B cell (primary cell): Measurements from ENCODE around the gene KLRC3. TPM values are rescaled to one million over a fixed set of nuclear protein-coding genes. Genes with fewer than 3 reads are reported as not detected.
"Not testable (repeated sequence)": the region's sequence is repeated elsewhere in the genome, so short reads cannot be mapped to it uniquely, and the experiment has no call there.

ENCODE experiments used
- ATAC-seq: fragments of 200-7000 bp; cut with Tn5 transposase; one replicate; pipeline ENCODE4 v1.10.0; 2021; ENCODE audit warnings: low read depth, mild to moderate bottlenecking, moderate number of reproducible peaks, moderate library complexity
- CTCF ChIA-PET: fragments of 350-600 bp; sonication (Branson Sonifier 250); formaldehyde crosslinking; loops from one replicate; lab custom pipeline; 2021; ENCODE audit warnings: antibody characterized with exemption, inconsistent platforms; lab: Charles Lee
- POLR2A ChIA-PET: fragments of 350-600 bp; sonication (Branson Sonifier 250); formaldehyde crosslinking; loops from one replicate; lab custom pipeline; 2021; ENCODE audit warnings: antibody characterized with exemption; lab: Charles Lee
- DNase-seq: peaks from one replicate; pipeline ENCODE4 v3.0.0; 2013
- H2AFZ ChIP-seq: 2 replicates; pipeline ENCODE4 v1.6.1; 2012; ENCODE audit warnings: mild to moderate bottlenecking, low read depth, low read length; ENCODE audit not compliant: insufficient read depth, poor library complexity, severe bottlenecking
- H3K27ac ChIP-seq, 2 donors: 1 replicate in 1 of 2; 2 replicates in 1 of 2; pipeline ENCODE4 v1.5.1; 2012 to 2013; ENCODE audit warnings: low read length in 2 of 2, mild to moderate bottlenecking in 2 of 2, moderate library complexity in 1 of 2
- H3K27me3 ChIP-seq, 4 experiments: fragments of 200-600 bp in 1 of 4; sonication (generic) in 1 of 4; replicated peaks in 1 of 4; 1 replicate in 2 of 4; 2 replicates in 2 of 4; pipeline versions ENCODE4 v1.6.1 to v1.7.0; 2013 to 2016; ENCODE audit warnings: low read length in 3 of 4, mild to moderate bottlenecking in 2 of 4, mixed read lengths in 1 of 4, moderate library complexity in 1 of 4; ENCODE audit not compliant: insufficient read depth in 4 of 4, control insufficient read depth in 3 of 4; ENCODE audit errors: control extremely low read depth in 1 of 4
- H3K36me3 ChIP-seq, 2 experiments: replicated peaks in 1 of 2; 1 replicate in 1 of 2; 2 replicates in 1 of 2; pipeline versions ENCODE4 v1.6.1 to v1.7.1; 2013; ENCODE audit warnings: low read length in 1 of 2; ENCODE audit not compliant: insufficient read depth in 2 of 2, control insufficient read depth in 1 of 2; ENCODE audit errors: control extremely low read depth in 1 of 2, extremely low read depth in 1 of 2
- H3K4me1 ChIP-seq, 2 donors: fragments of 200-600 bp in 1 of 2; sonication (generic) in 1 of 2; 1 replicate in 1 of 2; 2 replicates in 1 of 2; pipeline versions ENCODE4 v1.5.1 to v1.6.1; 2013 to 2017; ENCODE audit warnings: low read length in 2 of 2; ENCODE audit not compliant: control insufficient read depth in 2 of 2, insufficient read depth in 2 of 2
- H3K4me2 ChIP-seq: replicated peaks from 2 replicates; pipeline ENCODE3; 2012; ENCODE audit warnings: mild to moderate bottlenecking, low read depth, low read length; ENCODE audit not compliant: poor library complexity, severe bottlenecking
- H3K4me3 ChIP-seq, 5 experiments: fragments of 200-600 bp in 1 of 5; sonication (generic) in 1 of 5; 1 replicate in 3 of 5; 2 replicates in 2 of 5; pipeline versions ENCODE4 v1.5.1 to v1.7.0; 2011 to 2016; ENCODE audit warnings: low read length in 4 of 5, mild to moderate bottlenecking in 4 of 5, low read depth in 2 of 5, control low read depth in 1 of 5, moderate library complexity in 1 of 5; ENCODE audit not compliant: insufficient read depth in 1 of 5; ENCODE audit errors: control extremely low read depth in 1 of 5, extremely low read depth in 1 of 5
- H3K79me2 ChIP-seq: fragments of 200-600 bp; sonication (generic); one replicate; pipeline ENCODE4 v1.6.0; 2016; ENCODE audit warnings: low read length; ENCODE audit not compliant: control insufficient read depth, insufficient read depth
- H3K9ac ChIP-seq: fragments of 200-600 bp; sonication (generic); 2 replicates; pipeline ENCODE4 v1.6.1; 2017; ENCODE audit warnings: mild to moderate bottlenecking, low read length, moderate library complexity
- H3K9me3 ChIP-seq, 3 donors: one replicate each; pipeline versions ENCODE4 v1.6.1 to v1.7.1; 2013; ENCODE audit warnings: low read length in 2 of 3; ENCODE audit not compliant: control insufficient read depth in 2 of 3, insufficient read depth in 1 of 3; ENCODE audit errors: control extremely low read depth in 1 of 3
- H4K20me1 ChIP-seq: 2 replicates; pipeline ENCODE4 v1.6.0; 2012; ENCODE audit warnings: mild to moderate bottlenecking, low read length; ENCODE audit not compliant: insufficient read depth, control insufficient read depth, poor library complexity, severe bottlenecking
- H3K27ac Mint-ChIP-seq: one replicate; pipeline ENCODE4 v1.8.0; 2021; ENCODE audit warnings: mixed read lengths
- H3K27me3 Mint-ChIP-seq: one replicate; pipeline ENCODE4 v1.8.0; 2021; ENCODE audit warnings: mixed read lengths
- H3K4me1 Mint-ChIP-seq: one replicate; pipeline ENCODE4 v1.8.0; 2021; ENCODE audit warnings: mixed read lengths
- H3K4me3 Mint-ChIP-seq: one replicate; pipeline ENCODE4 v1.8.0; 2021; ENCODE audit warnings: mixed read lengths
- H3K9me3 Mint-ChIP-seq: one replicate; pipeline ENCODE4 v1.8.0; 2022; ENCODE audit warnings: mixed read lengths; ENCODE audit not compliant: insufficient read depth
- EZH2 ChIP-seq: IDR thresholded peaks from 2 replicates; pipeline ENCODE4 v1.6.1; 2012; ENCODE audit warnings: borderline replicate concordance, low read depth, mild to moderate bottlenecking, moderate library complexity, low read length; ENCODE audit not compliant: insufficient read depth, poor library complexity, severe bottlenecking
- WGBS: methylation state at CpG from one replicate; pipeline ENCODE4 v1.1.5; 2013; ENCODE audit warnings: missing lambda C conversion rate; ENCODE audit not compliant: insufficient coverage; 5-methylcytosine and 5-hydroxymethylcytosine counted together
- intact Hi-C: fragments of 100-400 bp; cut with micrococcal nuclease; formaldehyde crosslinking; loops from one replicate; pipeline ENCODE4 v1.10.0; 2022
- polyA plus RNA-seq: library from polyadenylated mRNA; depleted of rRNA; stranded (reverse); fragments of >200 nt; gene quantifications from 2 replicates; pipeline ENCODE4 v1.2.3, GENCODE V29; 2012
- total RNA-seq, 2 donors: library from RNA; stranded (reverse); fragments of 120-200 nt in 1 of 2; gene quantifications; 1 replicate in 1 of 2; 2 replicates in 1 of 2; pipeline versions ENCODE4 v1.2.3 to v1.2.4, GENCODE V29; 2013 to 2022
- TF ChIP-seq, protein P1 (sequence below): fragments of 200-600 bp; IDR thresholded peaks from one replicate; pipeline ENCODE4 v1.8.0; 2022; ENCODE audit warnings: antibody characterized with exemption, mild to moderate bottlenecking

The KLRC3 gene
- total and polyA plus RNA-seq, 2 donors (not counting 1 experiment from before 2014, with no cell fraction given) = not detected

DNA sequence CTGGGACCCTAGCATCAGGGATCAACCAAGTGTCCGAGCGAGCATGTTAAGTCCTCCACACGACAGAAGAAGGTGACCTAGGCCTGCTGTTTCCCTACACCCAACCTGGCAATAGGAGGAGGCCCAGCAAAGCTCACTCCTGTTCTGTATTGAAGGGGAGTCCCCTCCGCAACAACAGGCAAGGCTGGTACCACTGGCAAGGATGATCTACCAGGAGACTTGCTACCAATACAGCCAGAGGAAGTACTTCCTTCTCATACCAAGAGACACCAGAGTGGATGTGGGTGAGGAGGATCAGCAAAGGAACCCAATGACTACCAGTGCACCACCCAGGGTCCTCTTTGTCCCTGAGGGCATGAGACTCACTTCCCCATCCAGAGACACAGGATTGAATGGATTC is 27.8 kb upstream of the KLRC3 start:
- no peaks in the 10 kb centered on the region for H3K4me1 ChIP-seq
- no CpG with 5 or more reads among the region's 4 CpGs for WGBS
- POLR2A ChIA-PET = no interaction called here
- no peak for ATAC-seq
- no peaks in the 10 kb centered on the region for H3K79me2 ChIP-seq
- intact Hi-C loops = no loop called here
- no peak overlapping the region for H3K4me3 Mint-ChIP-seq
- H3K27ac Mint-ChIP-seq = no peak overlapping the region
- H3K27me3 Mint-ChIP-seq = peaks cover 19% of the 10 kb centered on the region
- H3K36me3 ChIP-seq = no peaks in the 10 kb centered on the region
- no peaks in the 10 kb centered on the region for H3K27me3 ChIP-seq
- H3K27ac ChIP-seq = no peak overlapping the region
- H2AFZ ChIP-seq = no peak overlapping the region
- no peak overlapping the region for H3K4me3 ChIP-seq
- no peak overlapping the region for H3K9ac ChIP-seq
- DNase-seq = no peak
- H3K4me2 ChIP-seq = no peak overlapping the region
- CTCF ChIA-PET = no interaction called here
- H3K4me1 Mint-ChIP-seq = no peaks in the 10 kb centered on the region
- TF ChIP-seq, protein P1, sequence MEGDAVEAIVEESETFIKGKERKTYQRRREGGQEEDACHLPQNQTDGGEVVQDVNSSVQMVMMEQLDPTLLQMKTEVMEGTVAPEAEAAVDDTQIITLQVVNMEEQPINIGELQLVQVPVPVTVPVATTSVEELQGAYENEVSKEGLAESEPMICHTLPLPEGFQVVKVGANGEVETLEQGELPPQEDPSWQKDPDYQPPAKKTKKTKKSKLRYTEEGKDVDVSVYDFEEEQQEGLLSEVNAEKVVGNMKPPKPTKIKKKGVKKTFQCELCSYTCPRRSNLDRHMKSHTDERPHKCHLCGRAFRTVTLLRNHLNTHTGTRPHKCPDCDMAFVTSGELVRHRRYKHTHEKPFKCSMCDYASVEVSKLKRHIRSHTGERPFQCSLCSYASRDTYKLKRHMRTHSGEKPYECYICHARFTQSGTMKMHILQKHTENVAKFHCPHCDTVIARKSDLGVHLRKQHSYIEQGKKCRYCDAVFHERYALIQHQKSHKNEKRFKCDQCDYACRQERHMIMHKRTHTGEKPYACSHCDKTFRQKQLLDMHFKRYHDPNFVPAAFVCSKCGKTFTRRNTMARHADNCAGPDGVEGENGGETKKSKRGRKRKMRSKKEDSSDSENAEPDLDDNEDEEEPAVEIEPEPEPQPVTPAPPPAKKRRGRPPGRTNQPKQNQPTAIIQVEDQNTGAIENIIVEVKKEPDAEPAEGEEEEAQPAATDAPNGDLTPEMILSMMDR = no peak
- TF ChIP-seq EZH2 = no peak
- no peaks in the 10 kb centered on the region for H3K9me3 Mint-ChIP-seq
- H4K20me1 ChIP-seq = no peaks in the 10 kb centered on the region
- no peaks in the 10 kb centered on the region for H3K9me3 ChIP-seq

GRCh38 chr12:10446052-10446451 is 25.7 kb upstream of the KLRC3 start:
- DNase-seq, H3K9me3 ChIP-seq, H3K4me3 Mint-ChIP-seq, H3K79me2 ChIP-seq, intact Hi-C loops, CTCF ChIA-PET, ATAC-seq, H3K4me1 ChIP-seq, H3K4me3 ChIP-seq, H3K27ac ChIP-seq, H3K9ac ChIP-seq, H3K4me2 ChIP-seq, H3K9me3 Mint-ChIP-seq, H3K27me3 ChIP-seq, H2AFZ ChIP-seq, H4K20me1 ChIP-seq, POLR2A ChIA-PET, H3K36me3 ChIP-seq, H3K4me1 Mint-ChIP-seq, H3K27ac Mint-ChIP-seq: not testable (repeated sequence)
- peaks cover 18% of the 10 kb centered on the region for H3K27me3 Mint-ChIP-seq
- no CpG with 5 or more reads among the region's 5 CpGs for WGBS

- H3K4me1 ChIP-seq, H3K9me3 ChIP-seq, H3K27ac Mint-ChIP-seq, H3K4me3 ChIP-seq, H2AFZ ChIP-seq, H3K9me3 Mint-ChIP-seq, H3K27me3 ChIP-seq, H3K27me3 Mint-ChIP-seq, H3K79me2 ChIP-seq, POLR2A ChIA-PET, H3K27ac ChIP-seq, H3K4me1 Mint-ChIP-seq, H4K20me1 ChIP-seq, H3K9ac ChIP-seq, ATAC-seq, H3K36me3 ChIP-seq, DNase-seq, CTCF ChIA-PET, H3K4me3 Mint-ChIP-seq, H3K4me2 ChIP-seq, intact Hi-C loops: not testable (repeated sequence)
- WGBS = 94% methylated on average over 4 of the region's 8 CpGs
Measured at GRCh38 chr12:10441144-10441543, 20.7 kb upstream of the KLRC3 start.
